ENCODE results near the gene AMBP.

DNA sequence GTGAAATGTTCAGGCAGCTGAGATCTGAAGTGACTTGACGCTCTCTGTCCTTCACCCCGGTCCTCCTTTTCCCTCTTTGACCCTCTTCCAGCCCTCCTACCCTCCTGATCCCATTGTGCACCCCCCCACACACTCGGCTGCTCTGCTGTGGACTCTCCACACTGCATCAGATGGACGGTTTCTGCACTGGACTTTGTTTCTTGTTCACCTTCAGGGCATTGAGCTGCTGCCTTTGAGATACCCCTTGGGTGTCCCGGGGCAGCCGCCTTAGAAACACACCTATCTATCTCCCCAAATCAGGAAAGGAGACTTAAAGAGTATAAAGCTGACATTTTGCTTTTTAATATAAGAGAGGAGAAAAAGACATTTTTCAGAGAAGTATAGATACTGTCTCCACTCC is 27.5 kb downstream of the AMBP start:
- TF ChIP-seq ZBTB1 (CRISPR knock-in tag; IDR thresholded peaks at IDR 0.05; ENCODE audit: borderline replicate concordance), result no peak
- no peak for TF ChIP-seq USF2 (IDR thresholded peaks at IDR 0.05; ENCODE audit: low read depth, low read length)
- no peak for TF ChIP-seq USF2 (CRISPR knock-in tag; IDR thresholded peaks at IDR 0.05; ENCODE audit: borderline replicate concordance)
- no peak for TF ChIP-seq ZBED4 (CRISPR knock-in tag; IDR thresholded peaks at IDR 0.05; ENCODE audit: borderline replicate concordance)
- TF ChIP-seq NFE2L2 (IDR thresholded peaks at IDR 0.05; ENCODE audit: low read length), result no peak
- no peak for TF ChIP-seq ZNF484 (CRISPR knock-in tag; IDR thresholded peaks at IDR 0.05; ENCODE audit: borderline replicate concordance, low read depth)
- no peak for TF ChIP-seq POLR2A (IDR thresholded peaks at IDR 0.05; ENCODE audit: insufficient read depth in 1 of 2, low read depth in 2 of 2, low read length in 2 of 2)
- no peak for TF ChIP-seq ZNF567 (CRISPR knock-in tag; IDR thresholded peaks at IDR 0.05; ENCODE audit: borderline replicate concordance)
- TF ChIP-seq SNRNP70 (IDR thresholded peaks at IDR 0.05; ENCODE audit: low read depth, low read length), result no peak
- no peak for TF ChIP-seq SMAD9 (CRISPR knock-in tag; IDR thresholded peaks at IDR 0.05)
- TF ChIP-seq MAFF (IDR thresholded peaks at IDR 0.05; ENCODE audit: low read depth, low read length), result no peak
- TF ChIP-seq CERS6 (CRISPR knock-in tag; IDR thresholded peaks at IDR 0.05), result no peak
